Hypothalamus (tissue), 51 donors: ENCODE measurements around the gene DDX23.
"Not testable (repeated sequence)": the region's sequence is repeated elsewhere in the genome, so short reads cannot be mapped to it uniquely, and the experiment has no call there.

Experiments used
- DNase-seq, 51 donors: peaks; one replicate each; lab custom pipeline; 2025; lab: John Stamatoyannopoulos, UW

Gene DDX23

GRCh38 chr12:48863291-48863690, 11.3 kb upstream of the DDX23 start:
- peak in 3 of 51 donors; percentile 7 to 60 (median 58) for DNase-seq

GRCh38 chr12:48862760-48863159, 10.8 kb upstream of the DDX23 start:
- DNase-seq: peak in 20 of 51 donors; percentile 6 to 63 (median 27)

- peak in 1 of 51 donors; percentile 38 for DNase-seq
These were observed 9.1 kb upstream of the DDX23 start for GRCh38 chr12:48861111-48861510.

- DNase-seq: not testable (repeated sequence)
These were observed 8.3 kb upstream of the DDX23 start for GRCh38 chr12:48860236-48860635.

- no peak for DNase-seq
These were observed 7.6 kb upstream of the DDX23 start for GRCh38 chr12:48859607-48860006.

- no peak for DNase-seq
These were observed 6.1 kb upstream of the DDX23 start for GRCh38 chr12:48858043-48858442.

- DNase-seq: no peak
These were observed 5.5 kb upstream of the DDX23 start for GRCh38 chr12:48857278-48857994.

- no peak for DNase-seq
These were observed 4.4 kb upstream of the DDX23 start for GRCh38 chr12:48856379-48856778.

GRCh38 chr12:48854932-48855331, 3.0 kb upstream of the DDX23 start:
- DNase-seq: not testable (repeated sequence)

- DNase-seq: no peak
These were observed 2.5 kb upstream of the DDX23 start for GRCh38 chr12:48854488-48854887.

- DNase-seq: peak in 46 of 51 donors; percentile 14 to 98 (median 72)
These were observed 1.0 kb upstream of the DDX23 start for GRCh38 chr12:48852734-48853688.

GRCh38 chr12:48842021-48842420, 9.9 kb downstream of the DDX23 start:
- DNase-seq: not testable (repeated sequence)

GRCh38 chr12:48838048-48838447, 13.9 kb downstream of the DDX23 start:
- no peak for DNase-seq

GRCh38 chr12:48832321-48833060, 19.5 kb downstream of the DDX23 start:
- no peak for DNase-seq

- DNase-seq: no peak
These were observed 20.7 kb downstream of the DDX23 start for GRCh38 chr12:48831257-48831656.

- DNase-seq: no peak
These were observed 23.0 kb downstream of the DDX23 start for GRCh38 chr12:48828841-48829575.

- DNase-seq: no peak
These were observed 23.7 kb downstream of the DDX23 start for GRCh38 chr12:48828293-48828692.

GRCh38 chr12:48827513-48828096, 24.4 kb downstream of the DDX23 start:
- DNase-seq: no peak

- no peak for DNase-seq
These were observed 24.9 kb downstream of the DDX23 start for GRCh38 chr12:48827026-48827425.
